Measurements from ENCODE around the gene NMRK2. TPM values are rescaled to one million over a fixed set of nuclear protein-coding genes. Genes with fewer than 3 reads are reported as not detected.

Gene NMRK2
- total RNA-seq, 1 experiment from 2014 or later: 60.0 TPM

GRCh38 chr19:3910105-3910504 is 22.8 kb upstream of the NMRK2 start:
- Histone ChIP-seq H2BK20ac (ENCODE audit: low read depth, low read length, poor library complexity, severe bottlenecking) (no peak overlapping the region), H3K4me1 (ENCODE audit: insufficient read depth, low read length) (no peaks in the 10 kb centered on the region), H2BK120ac (ENCODE audit: low read depth, low read length, poor library complexity, severe bottlenecking) (no peak overlapping the region), H3K23ac (ENCODE audit: insufficient read length, low read depth, low read length) (no peak overlapping the region), H2BK15ac (ENCODE audit: low read depth, low read length) (no peak overlapping the region), H2AK5ac (ENCODE audit: insufficient read length, low read length) (no peak overlapping the region), H3K14ac (ENCODE audit: insufficient read depth, low read length) (no peak overlapping the region), H2BK12ac (ENCODE audit: insufficient read length, low read depth, low read length) (no peak overlapping the region), H4K8ac (replicated peaks; ENCODE audit: insufficient read length, low read depth, low read length) (no peak overlapping the region), H4K91ac (ENCODE audit: insufficient read length, low read depth, low read length) (no peak overlapping the region), H4K20me1 (ENCODE audit: control insufficient read depth, insufficient read depth, insufficient read length) (no peaks in the 10 kb centered on the region), H3K79me1 (ENCODE audit: insufficient read depth, low read depth, low read length, poor library complexity, severe bottlenecking) (no peaks in the 10 kb centered on the region), H3K4me2 (ENCODE audit: insufficient read depth, insufficient read length, low read length) (no peak overlapping the region), H4K5ac (ENCODE audit: insufficient read length, low read depth, low read length) (no peak overlapping the region), H3K79me2 (ENCODE audit: insufficient read depth, low read length) (no peaks in the 10 kb centered on the region), H2AFZ (ENCODE audit: low read length) (no peak overlapping the region), H3T11ph (ENCODE audit: low read length) (no peak overlapping the region), H3K23me2 (ENCODE audit: insufficient read length, low read depth, low read length, poor library complexity, severe bottlenecking) (no peaks in the 10 kb centered on the region), H2BK5ac (ENCODE audit: insufficient read length, low read length) (no peak overlapping the region), H3K27me3 (ENCODE audit: insufficient read depth, low read length) (no peaks in the 10 kb centered on the region), H3K4ac (ENCODE audit: low read depth, low read length) (no peak overlapping the region), H3K18ac (ENCODE audit: insufficient read length, low read depth, low read length) (no peak overlapping the region), H3K9ac (ENCODE audit: extremely low read depth, insufficient read length, low read length) (no peak overlapping the region), H3K56ac (ENCODE audit: insufficient read length, low read depth, low read length) (no peak overlapping the region), H3K27ac (ENCODE audit: insufficient read length, low read depth, low read length) (no peak overlapping the region), H3K9me3 (ENCODE audit: control insufficient read depth, low read depth, low read length) (peaks cover 12% of the 10 kb centered on the region)
- Mint-ChIP-seq H3K9me3 (peaks cover 17% of the 10 kb centered on the region in 2 experiments), H3K36me3 (ENCODE audit: insufficient read depth in 1 of 3, low read depth in 3 of 3) (peaks cover 33 to 48% (median 45%) of the 10 kb centered on the region in 3 experiments), H3K27ac (no peak overlapping the region), H3K4me3 (no peak overlapping the region), H3K4me1 (no peaks in the 10 kb centered on the region), H3K27me3 (ENCODE audit: low read depth) (no peaks in the 10 kb centered on the region; the same call in 1 of the 2 replicates)
- no peak for TF ChIP-seq CTCF (conservative IDR thresholded peaks at IDR 0.05)
- DNase-seq: no peak
- no CpG with 5 or more reads among the region's 1 CpG for WGBS (ENCODE audit: extremely low coverage, insufficient read length, low lambda C conversion rate)
